T47D (cell line): ENCODE results near the gene CARS2.
"Not testable (repeated sequence)": the region's sequence is repeated elsewhere in the genome, so short reads cannot be mapped to it uniquely, and the experiment has no call there.

ENCODE experiments used
- DNase-seq, 2 experiments: peaks; one replicate each; pipeline versions ENCODE4 v3.0.0 to v3.0.0-alpha.2; 2011 to 2012; ENCODE audit warnings: low read depth in 1 of 2, low spot score in 1 of 2
- JUND ChIP-seq: IDR thresholded peaks from 2 replicates; pipeline ENCODE4 v1.6.1; 2012; ENCODE audit warnings: low read depth
- in situ Hi-C: cut with HindIII; loops from 2 replicates; pipeline ENCODE4 v1.10.0; 2016; ENCODE audit warnings: low sequenced_read_pairs, low pct_unique_long_range_greater_than_20kb

Gene CARS2

GRCh38 chr13:110700641-110701040 is 5.3 kb downstream of the CARS2 start:
- DNase-seq = no peak
- in situ Hi-C loops = no loop called here
- TF ChIP-seq JUND = no peak

- DNase-seq = no peak
- in situ Hi-C loops = no loop called here
- TF ChIP-seq JUND = no peak
Observed at GRCh38 chr13:110700186-110700585, 5.7 kb downstream of the CARS2 start.

GRCh38 chr13:110699148-110700145 is 6.5 kb downstream of the CARS2 start:
- no peak for TF ChIP-seq JUND
- no peak for DNase-seq
- in situ Hi-C loops = no loop called here

- in situ Hi-C loops = no loop called here
- DNase-seq = no peak
- no peak for TF ChIP-seq JUND
Observed at GRCh38 chr13:110698689-110699088, 7.2 kb downstream of the CARS2 start.

- no peak for DNase-seq
- TF ChIP-seq JUND = no peak
- in situ Hi-C loops = no loop called here
Observed at GRCh38 chr13:110697842-110698241, 8.1 kb downstream of the CARS2 start.

GRCh38 chr13:110696776-110697175 is 9.1 kb downstream of the CARS2 start:
- no peak for DNase-seq
- no peak for TF ChIP-seq JUND
- in situ Hi-C loops = no loop called here

GRCh38 chr13:110695774-110696173 is 10.1 kb downstream of the CARS2 start:
- DNase-seq, in situ Hi-C loops: not testable (repeated sequence)

- in situ Hi-C loops = no loop called here
- DNase-seq = no peak
- TF ChIP-seq JUND = no peak
Observed at GRCh38 chr13:110690516-110690915, 15.4 kb downstream of the CARS2 start.

- DNase-seq = no peak
- in situ Hi-C loops = no loop called here
- no peak for TF ChIP-seq JUND
Observed at GRCh38 chr13:110689711-110690110, 16.2 kb downstream of the CARS2 start.

GRCh38 chr13:110689041-110689440 is 16.9 kb downstream of the CARS2 start:
- TF ChIP-seq JUND = no peak
- in situ Hi-C loops = no loop called here
- no peak for DNase-seq

GRCh38 chr13:110687736-110688135 is 18.2 kb downstream of the CARS2 start:
- in situ Hi-C loops = no loop called here
- no peak for DNase-seq

GRCh38 chr13:110685305-110686020 is 20.5 kb downstream of the CARS2 start:
- no peak for TF ChIP-seq JUND
- DNase-seq = no peak
- in situ Hi-C loops = no loop called here

More at GRCh38 chr13:110687736-110688135, 18.2 kb downstream of the CARS2 start:
- no peak for TF ChIP-seq JUND
